ENCODE data around the gene BARHL1. TPM values are rescaled to one million over a fixed set of nuclear protein-coding genes. Genes with fewer than 3 reads are reported as not detected.

BARHL1 gene
- polyA plus RNA-seq, 1 donor from 2014 or later, result not detected

DNA sequence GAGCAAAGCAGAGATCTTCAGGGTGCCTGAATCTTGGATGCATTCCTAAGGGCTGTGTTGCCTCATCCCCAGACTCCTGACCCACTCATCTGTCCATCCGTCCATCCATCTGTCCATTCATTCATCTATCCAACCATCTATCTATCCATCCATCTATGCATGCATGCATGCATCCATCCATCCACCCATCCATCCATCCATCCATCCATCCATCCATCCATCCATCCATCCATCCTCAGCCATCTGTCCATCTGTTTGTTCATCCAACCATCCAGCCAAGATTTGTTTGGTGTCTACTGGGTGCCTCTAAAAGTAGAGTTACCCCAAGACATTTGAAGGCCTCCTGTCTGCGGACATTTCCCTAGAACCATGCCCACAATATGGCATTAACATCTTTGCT, 27.7 kb upstream of the BARHL1 start:
- no peaks in the 10 kb centered on the region for H3K9me3 ChIP-seq (ENCODE audit: low read length)
- no peak overlapping the region for H3K4me3 ChIP-seq (ENCODE audit: low read length)
- no peak overlapping the region for H2AFZ ChIP-seq (ENCODE audit: low read depth, low read length)
- no peaks in the 10 kb centered on the region for H3K9me2 ChIP-seq (ENCODE audit: insufficient read depth, low read length)
- H3K9ac ChIP-seq (ENCODE audit: low read length), result no peak overlapping the region
- TF ChIP-seq RAD21 (conservative IDR thresholded peaks at IDR 0.05) (no peak), EP300 (conservative IDR thresholded peaks at IDR 0.05; ENCODE audit: poor library complexity, severe bottlenecking) (no peak), TAF1 (IDR thresholded peaks at IDR 0.05; ENCODE audit: low read depth) (no peak), POLR2AphosphoS5 (IDR thresholded peaks at IDR 0.05) (no peak), EZH2 (IDR thresholded peaks at IDR 0.05; ENCODE audit: borderline replicate concordance, insufficient read depth, low read length, poor library complexity, severe bottlenecking) (no peak), SMC3 (conservative IDR thresholded peaks at IDR 0.05; ENCODE audit: poor library complexity) (no peak)
- TF ChIP-seq, protein P1, sequence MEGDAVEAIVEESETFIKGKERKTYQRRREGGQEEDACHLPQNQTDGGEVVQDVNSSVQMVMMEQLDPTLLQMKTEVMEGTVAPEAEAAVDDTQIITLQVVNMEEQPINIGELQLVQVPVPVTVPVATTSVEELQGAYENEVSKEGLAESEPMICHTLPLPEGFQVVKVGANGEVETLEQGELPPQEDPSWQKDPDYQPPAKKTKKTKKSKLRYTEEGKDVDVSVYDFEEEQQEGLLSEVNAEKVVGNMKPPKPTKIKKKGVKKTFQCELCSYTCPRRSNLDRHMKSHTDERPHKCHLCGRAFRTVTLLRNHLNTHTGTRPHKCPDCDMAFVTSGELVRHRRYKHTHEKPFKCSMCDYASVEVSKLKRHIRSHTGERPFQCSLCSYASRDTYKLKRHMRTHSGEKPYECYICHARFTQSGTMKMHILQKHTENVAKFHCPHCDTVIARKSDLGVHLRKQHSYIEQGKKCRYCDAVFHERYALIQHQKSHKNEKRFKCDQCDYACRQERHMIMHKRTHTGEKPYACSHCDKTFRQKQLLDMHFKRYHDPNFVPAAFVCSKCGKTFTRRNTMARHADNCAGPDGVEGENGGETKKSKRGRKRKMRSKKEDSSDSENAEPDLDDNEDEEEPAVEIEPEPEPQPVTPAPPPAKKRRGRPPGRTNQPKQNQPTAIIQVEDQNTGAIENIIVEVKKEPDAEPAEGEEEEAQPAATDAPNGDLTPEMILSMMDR (IDR thresholded peaks at IDR 0.05; ENCODE audit: poor library complexity, severe bottlenecking), result no peak
- no peaks in the 10 kb centered on the region for H3K79me2 ChIP-seq (replicated peaks; ENCODE audit: insufficient read depth, low read length)
- no peaks in the 10 kb centered on the region for H3F3A ChIP-seq (ENCODE audit: insufficient read depth, low read length, poor library complexity, severe bottlenecking)
- no peaks in the 10 kb centered on the region for H3K27me3 ChIP-seq (ENCODE audit: insufficient read depth, low read depth, low read length)
- H3K4me2 ChIP-seq (ENCODE audit: low read length), result no peak overlapping the region
- no peak overlapping the region for H3K27ac ChIP-seq (ENCODE audit: low read length)
- H4K20me1 ChIP-seq (ENCODE audit: insufficient read depth), result no peaks in the 10 kb centered on the region
- no peaks in the 10 kb centered on the region for H3K36me3 ChIP-seq (ENCODE audit: insufficient read depth, low read length)

GRCh38 chr9:132555528-132555927, 26.9 kb upstream of the BARHL1 start:
- no peak overlapping the region for H3K9ac ChIP-seq (ENCODE audit: low read length)
- no peak for TF ChIP-seq EZH2 (IDR thresholded peaks at IDR 0.05; ENCODE audit: borderline replicate concordance, insufficient read depth, low read length, poor library complexity, severe bottlenecking)
- TF ChIP-seq, protein P2, sequence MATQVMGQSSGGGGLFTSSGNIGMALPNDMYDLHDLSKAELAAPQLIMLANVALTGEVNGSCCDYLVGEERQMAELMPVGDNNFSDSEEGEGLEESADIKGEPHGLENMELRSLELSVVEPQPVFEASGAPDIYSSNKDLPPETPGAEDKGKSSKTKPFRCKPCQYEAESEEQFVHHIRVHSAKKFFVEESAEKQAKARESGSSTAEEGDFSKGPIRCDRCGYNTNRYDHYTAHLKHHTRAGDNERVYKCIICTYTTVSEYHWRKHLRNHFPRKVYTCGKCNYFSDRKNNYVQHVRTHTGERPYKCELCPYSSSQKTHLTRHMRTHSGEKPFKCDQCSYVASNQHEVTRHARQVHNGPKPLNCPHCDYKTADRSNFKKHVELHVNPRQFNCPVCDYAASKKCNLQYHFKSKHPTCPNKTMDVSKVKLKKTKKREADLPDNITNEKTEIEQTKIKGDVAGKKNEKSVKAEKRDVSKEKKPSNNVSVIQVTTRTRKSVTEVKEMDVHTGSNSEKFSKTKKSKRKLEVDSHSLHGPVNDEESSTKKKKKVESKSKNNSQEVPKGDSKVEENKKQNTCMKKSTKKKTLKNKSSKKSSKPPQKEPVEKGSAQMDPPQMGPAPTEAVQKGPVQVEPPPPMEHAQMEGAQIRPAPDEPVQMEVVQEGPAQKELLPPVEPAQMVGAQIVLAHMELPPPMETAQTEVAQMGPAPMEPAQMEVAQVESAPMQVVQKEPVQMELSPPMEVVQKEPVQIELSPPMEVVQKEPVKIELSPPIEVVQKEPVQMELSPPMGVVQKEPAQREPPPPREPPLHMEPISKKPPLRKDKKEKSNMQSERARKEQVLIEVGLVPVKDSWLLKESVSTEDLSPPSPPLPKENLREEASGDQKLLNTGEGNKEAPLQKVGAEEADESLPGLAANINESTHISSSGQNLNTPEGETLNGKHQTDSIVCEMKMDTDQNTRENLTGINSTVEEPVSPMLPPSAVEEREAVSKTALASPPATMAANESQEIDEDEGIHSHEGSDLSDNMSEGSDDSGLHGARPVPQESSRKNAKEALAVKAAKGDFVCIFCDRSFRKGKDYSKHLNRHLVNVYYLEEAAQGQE (IDR thresholded peaks at IDR 0.05; ENCODE audit: borderline replicate concordance), result no peak
- TF ChIP-seq EP300 (conservative IDR thresholded peaks at IDR 0.05; ENCODE audit: poor library complexity, severe bottlenecking), result no peak
- no peak for TF ChIP-seq MXI1 (conservative IDR thresholded peaks at IDR 0.05; ENCODE audit: poor library complexity, severe bottlenecking)
- TF ChIP-seq POLR2AphosphoS5 (IDR thresholded peaks at IDR 0.05), result no peak
- TF ChIP-seq, protein P1 (IDR thresholded peaks at IDR 0.05; ENCODE audit: poor library complexity, severe bottlenecking), result no peak
- TF ChIP-seq TAF1 (IDR thresholded peaks at IDR 0.05; ENCODE audit: low read depth), result no peak
- no peak for TF ChIP-seq SMC3 (conservative IDR thresholded peaks at IDR 0.05; ENCODE audit: poor library complexity)
- TF ChIP-seq RAD21 (conservative IDR thresholded peaks at IDR 0.05), result no peak
- no peak overlapping the region for H3K4me3 ChIP-seq (ENCODE audit: low read length)
- H3K27me3 ChIP-seq (ENCODE audit: insufficient read depth, low read depth, low read length), result no peaks in the 10 kb centered on the region
- H3K4me2 ChIP-seq (ENCODE audit: low read length), result no peak overlapping the region
- H3K9me3 ChIP-seq (ENCODE audit: low read length), result no peaks in the 10 kb centered on the region
- H4K20me1 ChIP-seq (ENCODE audit: insufficient read depth), result no peaks in the 10 kb centered on the region
- H3K9me2 ChIP-seq (ENCODE audit: insufficient read depth, low read length), result no peaks in the 10 kb centered on the region
- no peaks in the 10 kb centered on the region for H3K36me3 ChIP-seq (ENCODE audit: insufficient read depth, low read length)
- H3F3A ChIP-seq (ENCODE audit: insufficient read depth, low read length, poor library complexity, severe bottlenecking), result no peaks in the 10 kb centered on the region
- no peaks in the 10 kb centered on the region for H3K79me2 ChIP-seq (replicated peaks; ENCODE audit: insufficient read depth, low read length)
- no peak overlapping the region for H2AFZ ChIP-seq (ENCODE audit: low read depth, low read length)
- H3K27ac ChIP-seq (ENCODE audit: low read length), result no peak overlapping the region

All from neural cell (in vitro differentiated cells).